Endometrial microvascular endothelial cells (primary cell): ENCODE measurements around the gene AAR2. TPM values are rescaled to one million over a fixed set of nuclear protein-coding genes. Genes with fewer than 3 reads are reported as not detected.

ENCODE experiments used
- in situ Hi-C: cut with HindIII; loops from 2 replicates; pipeline ENCODE4 v1.10.0; 2017; ENCODE audit warnings: low sequenced_read_pairs, low pct_unique_long_range_greater_than_20kb; ENCODE audit errors: inconsistent ontology term
- total RNA-seq: library from RNA; depleted of rRNA; stranded (reverse); fragments of >200 nt; gene quantifications from one replicate; pipeline ENCODE4 v1.2.3, GENCODE V29; 2015; ENCODE audit errors: inconsistent ontology term

AAR2 gene, protein sequence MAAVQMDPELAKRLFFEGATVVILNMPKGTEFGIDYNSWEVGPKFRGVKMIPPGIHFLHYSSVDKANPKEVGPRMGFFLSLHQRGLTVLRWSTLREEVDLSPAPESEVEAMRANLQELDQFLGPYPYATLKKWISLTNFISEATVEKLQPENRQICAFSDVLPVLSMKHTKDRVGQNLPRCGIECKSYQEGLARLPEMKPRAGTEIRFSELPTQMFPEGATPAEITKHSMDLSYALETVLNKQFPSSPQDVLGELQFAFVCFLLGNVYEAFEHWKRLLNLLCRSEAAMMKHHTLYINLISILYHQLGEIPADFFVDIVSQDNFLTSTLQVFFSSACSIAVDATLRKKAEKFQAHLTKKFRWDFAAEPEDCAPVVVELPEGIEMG
- total RNA-seq = 34.3 TPM

DNA sequence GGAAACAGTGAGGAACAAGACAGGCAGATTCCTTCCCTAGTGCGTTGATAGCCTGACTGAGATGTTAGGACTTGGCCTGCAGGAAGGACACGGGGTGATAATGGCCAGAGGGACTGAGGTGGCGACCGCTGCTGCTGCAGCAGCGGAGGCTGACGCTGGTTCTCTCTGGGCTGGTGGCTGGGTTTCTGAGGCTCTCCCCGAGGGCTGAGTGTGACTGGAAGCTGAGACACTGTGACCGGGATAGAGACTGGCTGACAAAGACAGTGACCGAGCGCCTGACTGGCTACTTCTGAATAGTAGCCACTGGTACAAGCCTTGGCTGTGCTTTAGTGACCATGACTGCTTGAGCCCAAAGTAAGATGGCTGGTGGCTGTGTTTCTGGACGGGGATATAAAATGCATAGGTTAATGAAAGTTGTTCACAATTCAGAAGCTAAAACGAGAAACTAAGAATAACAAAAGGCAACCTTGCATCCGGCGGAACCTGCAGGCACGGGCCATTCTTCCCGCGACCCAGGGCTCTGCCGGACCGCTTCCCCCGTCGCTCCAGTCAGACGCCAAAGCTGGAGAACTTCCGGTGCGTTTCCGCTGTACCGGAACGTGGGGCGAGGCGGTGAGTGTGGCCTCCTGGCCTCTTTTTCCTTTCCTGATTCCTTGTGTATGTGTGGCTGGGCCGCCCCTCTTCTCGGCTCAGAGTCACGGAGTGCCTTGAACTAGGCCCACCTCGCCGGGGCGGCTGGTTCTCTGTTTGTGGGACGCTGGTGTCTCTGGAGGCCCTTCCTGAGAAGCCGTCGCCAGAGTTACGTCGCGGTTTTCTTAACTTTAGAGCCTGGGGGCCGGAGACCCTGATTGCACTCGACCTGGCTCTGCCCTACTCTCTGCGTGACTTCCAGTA, at the start of gene AAR2:
TSS of gene AAR2 (plus strand) at position 587 of the 894 bp plus-strand sequence. CDS start 3,391 bp downstream, outside the sequence.
- in situ Hi-C loops = no loop called here

DNA sequence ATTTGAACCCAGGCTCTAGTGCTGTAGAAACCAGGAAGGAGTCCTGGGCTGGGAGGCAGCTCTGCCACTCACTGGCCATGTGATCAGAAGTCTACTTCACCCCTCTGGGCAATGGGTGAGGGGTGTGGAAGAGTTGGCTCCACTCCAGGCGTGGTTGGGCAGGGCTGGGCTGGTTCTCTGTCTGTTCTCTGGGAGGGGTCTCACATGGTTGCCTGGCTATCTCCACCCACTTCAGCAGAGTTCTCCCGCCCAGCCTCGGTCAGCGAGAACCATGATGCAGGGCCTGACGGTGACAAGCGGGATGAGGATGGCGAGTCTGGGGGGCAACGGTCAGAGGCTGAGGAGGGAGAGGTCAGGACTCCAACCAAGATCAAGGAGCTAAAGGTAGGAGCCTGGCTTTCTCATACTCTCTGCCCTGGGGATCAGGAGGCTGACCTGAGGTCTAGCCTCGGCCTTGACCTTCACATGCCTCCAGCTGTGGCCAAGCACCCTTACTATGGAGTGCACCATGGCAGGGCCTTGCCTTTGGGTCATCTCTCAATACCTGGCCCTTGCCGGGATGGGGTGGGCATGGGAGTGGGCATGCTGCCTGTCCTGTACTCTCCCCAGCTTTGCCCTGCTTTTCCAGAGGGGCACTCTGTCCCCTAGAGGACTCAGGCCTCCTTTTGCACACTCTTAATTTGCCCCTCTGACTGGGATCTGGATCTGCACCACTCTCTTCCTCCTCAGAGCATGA, 42.1 kb upstream of the AAR2 start:
- in situ Hi-C loops = no loop called here

DNA sequence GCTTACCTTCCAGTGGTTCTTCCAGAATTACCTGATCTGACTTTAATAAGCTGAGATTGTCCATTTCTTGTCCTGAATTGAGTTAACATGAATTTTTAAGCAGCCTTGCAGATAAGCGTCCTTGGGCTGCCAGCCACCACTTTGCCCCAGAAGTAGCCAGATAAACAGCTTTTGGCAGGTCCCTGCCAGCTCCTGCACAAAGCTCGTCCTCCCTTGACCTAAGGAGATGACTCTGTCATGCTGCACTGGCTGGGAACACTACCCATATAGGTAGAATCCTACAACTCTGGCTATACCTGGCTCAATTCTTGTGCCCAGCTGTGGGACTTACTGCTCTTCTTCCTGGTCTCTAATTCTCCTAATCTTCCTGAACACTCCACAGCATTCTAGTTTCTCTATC, 39.6 kb upstream of the AAR2 start:
- in situ Hi-C loops = no loop called here

DNA sequence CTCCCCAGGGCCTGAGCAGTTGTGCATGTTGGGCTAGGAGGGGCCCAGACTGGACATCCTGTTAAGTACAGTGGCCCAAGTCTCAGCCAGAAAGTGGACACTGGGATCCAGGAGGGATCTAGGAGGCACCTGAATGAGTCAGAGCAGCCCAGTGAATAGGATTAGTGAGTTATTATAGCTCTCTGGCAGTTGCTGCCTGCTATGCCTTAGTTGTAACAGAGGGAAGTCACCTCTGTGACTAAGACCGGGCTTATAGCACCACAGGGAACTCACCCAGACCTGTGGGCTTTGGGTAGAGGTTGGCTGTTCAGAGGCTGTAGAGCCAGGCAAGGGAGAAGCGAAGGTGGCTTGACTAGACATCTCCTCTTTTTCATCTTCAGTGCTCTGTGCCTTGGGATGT, 39.0 kb upstream of the AAR2 start:
- in situ Hi-C loops = no loop called here

DNA sequence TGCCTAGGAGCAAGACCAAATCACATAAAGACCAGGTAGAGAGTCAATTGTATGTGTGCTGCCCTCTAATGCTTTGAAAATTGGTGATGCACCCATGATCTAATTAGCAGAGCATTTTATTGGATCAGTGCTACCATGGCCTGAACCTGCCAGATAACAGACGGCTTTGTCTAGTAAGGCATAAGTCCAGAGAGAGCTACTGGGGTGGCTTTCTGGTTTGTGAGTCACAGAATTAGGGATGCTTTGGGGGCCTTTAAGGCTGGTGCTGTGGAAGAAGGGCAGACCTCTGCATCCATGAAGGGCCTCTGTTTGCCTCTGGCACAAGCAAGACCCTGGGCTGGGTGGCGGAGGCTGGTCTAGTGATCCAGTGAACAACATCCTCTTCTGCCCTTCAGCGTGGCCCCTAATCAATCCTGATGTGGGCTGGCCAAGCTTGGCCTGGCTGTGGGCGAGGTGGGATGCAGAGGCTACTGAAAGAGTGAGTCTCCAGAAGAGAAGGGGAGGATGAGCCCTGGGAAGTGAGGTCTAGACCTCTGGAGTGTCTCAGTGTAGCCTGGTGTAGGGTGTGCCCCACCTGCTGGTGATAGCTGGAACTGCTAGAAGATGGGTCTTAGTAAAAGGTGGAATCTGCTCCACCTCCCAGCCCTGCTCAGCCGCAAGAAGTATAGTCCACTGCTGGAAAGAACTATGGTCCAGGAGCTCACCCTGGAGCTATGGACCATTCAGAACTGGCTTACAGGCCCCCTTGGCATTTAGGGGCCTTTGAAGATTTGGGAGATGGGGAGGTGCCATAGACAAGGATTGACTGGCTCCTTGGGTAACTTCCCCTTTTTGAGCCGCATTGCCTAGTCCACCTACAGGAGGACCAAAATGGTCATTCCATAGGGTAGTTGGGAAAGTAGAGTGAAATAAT, 36.7 kb upstream of the AAR2 start:
- in situ Hi-C loops = no loop called here

DNA sequence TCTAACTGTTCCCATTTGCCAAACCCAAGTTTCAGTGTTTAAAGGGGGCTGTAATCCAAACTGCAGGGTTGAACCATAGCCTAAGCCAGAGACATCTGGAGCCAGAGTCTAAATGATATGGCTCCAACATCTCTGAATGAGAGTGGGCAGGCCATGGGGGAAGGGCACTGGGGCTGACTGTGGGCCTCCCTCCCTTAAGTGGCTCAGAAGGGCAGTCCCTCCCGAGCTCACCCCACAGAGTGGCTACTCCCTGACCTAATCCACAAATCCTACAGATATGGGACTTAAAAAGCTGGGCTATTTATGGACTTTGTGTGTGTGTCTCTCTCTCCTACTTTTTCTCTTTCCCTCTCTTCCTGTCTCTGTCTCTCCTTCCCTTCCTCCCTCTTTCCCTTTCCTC, 35.8 kb upstream of the AAR2 start:
- in situ Hi-C loops = no loop called here

DNA sequence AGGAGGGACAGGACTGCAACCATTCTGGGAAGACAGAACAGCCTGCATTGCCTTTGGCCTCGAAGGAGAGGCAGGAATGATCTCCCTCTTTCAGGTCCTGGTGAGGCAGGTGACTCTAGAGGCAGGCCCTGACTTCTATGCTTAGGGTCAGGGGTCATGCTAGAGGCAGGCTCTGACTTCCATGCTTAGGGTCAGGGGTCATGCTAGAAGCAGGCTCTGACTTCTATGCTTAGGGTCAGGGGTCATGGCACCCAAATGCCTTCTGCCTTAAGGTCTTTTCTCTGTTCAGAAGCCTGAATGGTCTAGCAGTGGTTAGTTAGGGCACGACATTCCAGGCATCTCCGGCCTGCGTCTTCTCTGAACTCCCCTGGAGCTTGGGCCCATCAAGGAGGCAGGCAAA, 35.1 kb upstream of the AAR2 start:
- in situ Hi-C loops = no loop called here

DNA sequence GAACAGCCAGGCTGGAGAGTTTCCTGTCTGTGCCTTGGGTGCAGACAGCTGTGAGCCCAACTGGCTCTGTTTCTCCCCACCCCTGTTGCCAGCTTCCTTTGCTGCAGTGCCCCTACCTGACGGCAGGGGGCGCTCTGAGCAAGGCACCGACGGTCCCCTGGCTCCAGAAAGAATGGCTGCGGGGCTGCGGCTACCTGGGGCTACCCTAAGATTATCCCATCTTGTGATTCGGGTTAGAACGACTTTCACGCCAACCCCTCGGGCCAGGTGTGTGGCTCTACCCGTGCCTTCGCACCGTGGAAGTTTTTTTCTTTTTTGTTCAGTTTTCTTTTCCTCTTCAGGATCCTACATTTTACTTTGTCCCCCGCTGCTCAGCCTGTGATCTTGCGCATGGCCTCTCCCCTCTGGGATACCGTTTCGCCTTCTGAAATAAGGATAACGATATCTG, 33.4 kb upstream of the AAR2 start:
- in situ Hi-C loops = no loop called here

DNA sequence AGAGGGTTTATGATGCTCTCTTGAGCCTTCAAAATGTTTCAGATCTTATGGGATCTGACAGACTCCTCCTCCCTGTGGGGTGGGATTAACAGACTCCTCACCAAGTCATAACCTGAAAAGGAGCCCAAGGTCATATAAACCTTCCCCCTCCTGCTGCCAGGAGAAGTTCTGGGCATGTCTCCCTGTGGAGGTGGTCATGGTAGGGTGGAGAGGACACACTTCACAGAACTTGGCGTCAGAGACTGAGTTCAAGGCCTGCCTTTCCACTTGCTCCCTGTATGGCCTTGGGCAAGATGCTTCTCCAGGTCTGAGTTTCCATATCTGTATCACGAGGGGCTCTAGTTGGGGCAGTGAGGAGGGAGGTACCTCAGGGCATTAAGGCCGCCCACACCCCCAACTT, 32.4 kb upstream of the AAR2 start:
- in situ Hi-C loops = no loop called here

DNA sequence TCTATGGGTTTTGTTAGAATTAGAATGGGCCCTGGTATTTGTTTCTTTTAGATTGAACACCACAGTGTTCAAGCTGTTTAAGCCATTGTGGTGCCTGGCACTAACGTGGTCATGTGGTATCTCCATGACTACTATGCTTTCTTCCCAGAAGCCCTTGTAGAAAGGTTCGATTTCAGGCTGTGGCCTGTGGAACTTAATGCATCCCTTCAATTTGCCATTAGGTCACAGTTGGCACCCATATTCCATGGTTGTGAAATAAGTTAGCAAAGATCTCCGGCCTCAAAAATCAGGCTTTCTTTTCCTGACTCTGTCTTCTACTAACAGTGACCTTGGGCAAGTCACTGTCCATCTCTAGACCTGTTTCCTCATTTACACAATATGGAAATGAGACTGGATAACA, 31.3 kb upstream of the AAR2 start:
- in situ Hi-C loops = no loop called here

DNA sequence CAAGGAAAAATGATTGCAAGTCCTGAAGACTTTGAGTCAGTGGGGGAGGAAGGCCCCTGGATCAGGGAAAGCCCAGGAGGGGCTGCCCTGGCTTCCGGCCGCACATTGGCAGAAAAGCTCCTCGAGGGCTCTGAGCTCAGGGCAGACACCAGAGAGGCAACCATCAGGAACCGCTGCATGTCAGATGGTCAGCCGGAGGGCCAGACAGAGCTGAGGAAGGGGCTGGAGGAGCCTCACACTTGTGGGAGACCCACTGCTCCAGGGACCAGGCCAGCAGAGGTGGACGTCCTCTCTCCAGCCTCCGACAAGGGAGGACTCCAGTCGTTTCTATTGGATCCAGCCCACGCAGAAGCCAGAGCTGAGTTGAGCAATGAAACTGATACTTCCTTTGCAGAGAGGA, 30.2 kb upstream of the AAR2 start:
- in situ Hi-C loops = no loop called here

DNA sequence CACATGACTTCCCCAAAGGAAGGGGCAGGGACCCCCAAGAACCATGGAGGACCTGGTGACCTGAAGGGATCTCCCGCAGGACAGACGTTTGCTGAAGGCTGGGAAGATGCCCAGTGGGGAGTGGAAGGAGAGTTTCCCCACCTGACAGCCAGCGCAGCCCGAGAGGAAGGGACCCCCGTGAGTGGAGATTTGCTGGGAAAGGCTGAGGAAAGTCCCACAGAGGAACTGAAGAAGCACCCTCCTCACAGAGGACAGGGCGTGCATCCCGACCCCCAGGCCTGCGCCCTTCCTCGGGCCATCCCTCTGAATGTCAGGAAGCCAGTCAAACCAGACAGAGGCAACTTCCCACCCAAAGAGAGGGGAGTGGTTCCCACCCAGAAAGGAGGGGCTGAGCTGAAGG, 29.6 kb upstream of the AAR2 start:
- in situ Hi-C loops = no loop called here

DNA sequence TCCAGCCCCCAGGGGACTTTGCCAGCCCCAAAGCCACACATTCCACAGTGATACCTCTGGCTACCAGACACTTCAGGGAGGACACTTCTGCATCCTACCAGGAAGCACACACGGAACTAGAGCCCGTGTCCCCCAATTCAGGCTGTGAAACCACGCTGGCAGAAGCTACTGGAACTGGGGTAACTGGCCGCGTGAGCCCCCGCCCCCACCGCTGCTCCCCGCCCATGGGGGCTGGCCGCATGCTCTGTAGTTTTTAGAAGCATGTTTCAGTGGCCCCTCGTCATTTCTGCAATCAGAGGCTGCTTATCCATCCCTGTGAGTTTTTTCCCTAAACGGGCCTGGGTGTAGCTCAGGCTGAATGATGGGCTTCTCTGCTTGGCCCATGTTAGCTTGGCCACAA, 28.7 kb upstream of the AAR2 start:
- in situ Hi-C loops = no loop called here

DNA sequence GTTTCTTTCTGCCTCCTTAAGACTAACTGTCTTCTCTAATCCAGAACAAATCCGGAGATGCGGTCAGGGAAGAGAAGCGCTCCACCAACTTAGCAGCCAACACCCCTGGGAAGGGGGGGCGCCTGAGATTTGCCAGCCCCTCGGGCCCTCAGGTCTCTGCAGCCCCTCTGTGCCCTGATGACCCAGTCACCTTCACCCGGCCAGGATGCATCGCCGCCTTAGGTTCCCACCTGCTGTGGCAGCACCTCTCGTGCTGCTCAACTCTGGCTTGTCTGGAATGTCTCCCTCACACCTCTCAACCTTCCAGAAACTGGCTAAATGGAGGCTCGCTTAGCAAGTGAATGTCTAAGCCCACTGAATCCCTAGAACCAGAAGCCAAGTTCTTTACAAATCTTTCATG, 28.0 kb upstream of the AAR2 start:
- in situ Hi-C loops = no loop called here

DNA sequence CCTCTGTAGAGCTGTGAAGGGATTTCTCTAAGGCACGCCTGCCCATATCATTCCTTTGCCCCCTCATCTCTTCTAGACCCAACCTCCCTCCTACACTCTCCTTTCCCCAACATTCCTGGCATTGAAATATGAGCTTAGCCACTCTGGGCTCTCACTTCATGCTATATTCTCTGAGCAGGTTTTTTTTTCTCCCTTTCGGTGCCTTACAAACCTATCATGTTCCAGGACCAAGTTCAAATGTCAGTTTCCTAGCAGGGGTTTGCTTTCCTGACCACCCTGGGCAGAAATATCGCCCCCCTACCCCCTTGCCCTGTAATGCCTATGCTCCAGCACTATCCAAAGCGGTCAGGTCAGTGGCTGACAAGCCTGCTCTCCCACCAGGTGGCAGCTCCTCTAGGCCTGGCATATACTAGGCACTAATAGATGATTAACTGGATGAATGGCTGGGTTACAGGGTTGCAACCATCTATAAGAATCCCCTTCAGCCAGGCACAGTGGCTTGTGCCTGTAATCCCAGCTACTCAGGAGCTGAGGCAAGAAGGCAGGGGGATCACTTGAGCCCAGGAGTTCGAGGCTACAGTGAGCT, 25.7 kb upstream of the AAR2 start:
- in situ Hi-C loops = no loop called here

DNA sequence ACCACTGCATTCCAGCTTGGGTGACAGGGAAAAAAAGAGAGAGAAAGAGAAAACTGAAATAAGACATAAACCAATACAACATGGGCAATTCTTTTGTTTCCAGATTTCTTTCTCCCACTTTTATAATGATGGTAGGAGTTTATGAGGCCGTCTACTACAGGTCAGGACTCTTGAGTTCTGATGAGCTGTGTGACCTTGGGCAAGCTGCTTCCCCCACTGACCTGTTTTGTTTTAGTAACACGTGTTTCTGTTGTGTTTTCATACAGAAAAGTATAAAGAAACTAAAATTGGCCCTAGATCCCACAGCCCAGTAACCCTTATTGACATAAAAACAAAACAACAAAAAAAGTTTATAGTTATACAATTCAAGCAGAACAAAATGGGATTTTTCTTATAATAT, 22.9 kb upstream of the AAR2 start:
- in situ Hi-C loops = no loop called here

DNA sequence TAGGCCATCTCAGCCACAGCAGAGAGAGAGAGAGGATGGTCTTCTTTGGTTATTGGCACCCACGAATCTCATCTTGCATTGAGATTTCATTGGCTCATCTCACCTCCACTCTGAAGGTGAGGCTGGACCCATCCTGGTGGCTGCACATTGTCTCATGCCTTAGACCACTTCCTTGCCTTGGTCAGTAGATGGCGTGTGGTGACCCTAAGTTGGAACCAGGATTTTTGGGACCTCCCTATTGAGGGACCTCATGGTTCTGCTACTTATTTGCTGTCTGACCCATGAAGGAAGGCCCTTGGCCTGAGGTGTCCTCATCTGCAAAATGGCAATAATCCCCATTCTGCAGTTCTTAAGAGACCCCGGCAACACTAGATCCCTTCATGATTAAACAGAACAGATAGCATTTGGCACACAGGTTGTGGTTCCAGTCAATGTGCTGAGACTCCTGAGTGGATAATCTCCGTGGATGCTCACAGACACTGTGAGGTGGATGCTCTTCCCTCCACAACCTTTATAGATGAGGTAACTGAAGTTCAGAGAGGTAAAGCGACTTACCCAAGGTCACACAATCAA, 21.5 kb upstream of the AAR2 start:
- in situ Hi-C loops = no loop called here

DNA sequence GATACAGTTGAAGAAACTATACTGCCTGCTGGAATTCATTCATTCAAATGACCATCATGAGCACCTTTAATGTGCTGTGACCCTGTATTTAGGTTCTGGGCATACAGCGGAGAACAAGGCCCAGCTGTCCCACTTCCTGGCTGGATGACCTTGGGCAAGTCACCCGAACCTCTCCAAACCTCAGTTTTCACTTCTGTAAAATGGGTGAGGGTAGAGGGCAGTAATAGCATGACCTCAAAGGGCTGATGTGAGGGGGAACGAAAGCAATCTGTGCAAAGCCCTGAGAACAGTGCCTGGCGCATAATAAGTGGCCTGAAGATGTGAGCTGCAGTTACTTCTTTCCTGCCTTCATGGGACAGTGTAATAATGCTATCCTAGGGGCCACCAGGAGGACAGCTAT, 20.5 kb upstream of the AAR2 start:
- in situ Hi-C loops = no loop called here
